Measurements from ENCODE around the gene STAT1.

The STAT1 gene

DNA sequence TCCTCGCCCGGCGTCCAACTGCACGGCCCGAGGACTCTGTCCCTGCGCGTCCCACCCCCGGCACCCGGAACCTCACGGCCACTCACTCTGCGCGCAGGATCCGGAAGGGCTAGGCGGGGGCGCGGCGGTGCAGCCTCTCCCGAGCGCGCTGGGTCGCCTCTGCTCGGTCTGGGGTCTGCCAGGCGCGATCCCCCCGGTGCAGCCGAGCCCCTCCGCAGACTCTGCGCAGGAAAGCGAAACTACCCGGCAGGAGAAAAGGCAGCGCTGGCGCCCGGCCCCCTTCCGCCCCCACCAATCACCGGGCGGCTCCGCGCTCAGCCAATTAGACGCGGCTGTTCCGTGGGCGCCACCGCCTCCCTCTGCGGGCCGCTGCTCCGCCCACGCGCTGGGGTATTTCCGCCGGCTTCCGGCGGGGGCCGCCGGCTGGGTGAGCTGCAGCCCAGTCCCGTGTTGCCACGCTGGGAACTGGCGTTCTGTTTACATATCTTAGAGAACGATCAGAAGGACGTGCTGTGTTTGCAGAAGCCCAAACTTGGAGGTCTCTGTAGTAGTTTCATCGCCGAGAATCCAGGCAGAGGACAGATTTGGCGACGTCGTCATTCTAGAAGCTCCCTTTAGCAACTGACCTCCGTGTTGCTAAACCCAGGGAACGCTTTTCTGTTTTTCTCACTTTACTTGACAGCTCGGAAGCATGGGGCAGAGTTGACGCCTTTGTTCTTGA lies at the start of gene STAT1:
Gene STAT1, minus strand, starts transcription at position 240 of the 721 bp plus-strand sequence. CDS start 4,168 bp downstream, outside the sequence.
- peak; percentile 92 to 94 for DNase-seq (ENCODE audit: low read depth in 2 of 2)

DNA sequence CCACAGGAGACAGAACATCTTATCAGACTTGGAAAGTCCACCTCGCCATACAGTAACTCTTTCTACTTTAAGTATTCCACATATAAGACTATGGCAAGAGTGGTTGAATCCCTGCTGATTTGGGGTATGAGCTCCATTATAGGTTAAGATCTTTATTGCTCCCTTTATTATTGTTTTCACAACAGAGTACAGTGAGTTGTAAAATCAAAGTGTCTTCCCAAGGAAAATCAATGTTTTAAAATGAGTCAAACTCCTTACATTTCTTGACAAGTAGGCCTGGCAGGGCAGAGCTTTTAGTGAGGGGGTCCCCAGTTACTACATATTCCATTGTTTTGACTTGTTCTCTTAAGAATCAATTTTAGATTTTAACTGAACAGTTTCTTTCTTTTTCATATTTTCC lies 49.6 kb upstream of the STAT1 start:
- no peak for DNase-seq (ENCODE audit: low read depth in 2 of 2)

DNA sequence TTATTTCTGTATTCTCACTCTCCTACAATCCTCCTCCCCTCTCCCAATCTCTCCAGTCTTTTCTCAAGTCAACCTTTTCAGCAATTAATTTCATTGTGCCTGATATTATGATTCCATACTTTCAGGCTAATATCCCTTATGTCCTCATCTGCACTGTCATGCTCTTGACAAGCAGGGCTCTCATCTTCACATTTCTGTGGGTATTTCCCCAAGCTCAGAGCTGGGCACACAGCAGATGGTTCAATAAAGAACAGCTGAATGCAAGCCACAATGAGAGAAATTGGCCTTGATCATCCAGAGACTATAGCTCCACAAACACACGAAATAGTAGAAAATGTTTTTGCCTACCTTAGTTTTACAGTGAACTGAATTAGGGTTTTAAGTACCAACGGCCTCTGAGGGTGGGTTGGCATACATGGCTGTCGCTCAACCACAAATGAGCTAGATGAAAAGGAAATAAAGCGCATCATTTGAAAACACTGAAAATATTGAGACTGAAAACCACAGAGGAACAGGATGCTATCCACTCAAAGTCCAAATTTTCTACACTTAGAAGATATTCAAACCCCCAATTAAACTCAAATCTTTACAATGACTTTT lies 47.5 kb upstream of the STAT1 start:
- no peak for DNase-seq (ENCODE audit: low read depth in 2 of 2)

DNA sequence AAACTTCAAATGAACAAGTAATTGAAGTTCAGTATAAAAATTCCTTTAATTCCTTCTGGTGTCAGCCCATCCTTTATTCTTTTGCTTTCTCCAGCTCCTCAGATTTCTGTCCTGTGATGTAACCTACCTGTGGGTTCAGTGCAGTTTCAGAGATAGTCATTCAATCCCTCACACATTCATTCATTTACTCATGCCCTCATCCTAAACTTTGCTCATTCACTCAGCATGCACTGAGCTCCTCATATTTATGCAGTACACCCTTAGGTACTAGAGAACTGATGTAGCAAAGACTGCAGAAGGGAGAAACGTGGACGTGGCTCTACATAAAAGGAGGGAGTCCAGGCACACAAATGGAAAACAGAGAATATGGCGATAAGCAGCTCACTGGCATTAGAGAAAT lies 45.3 kb upstream of the STAT1 start:
- no peak for DNase-seq (ENCODE audit: low read depth in 2 of 2)

GRCh38 chr2:191056228-191056627 lies 42.3 kb upstream of the STAT1 start:
- no peak for DNase-seq (ENCODE audit: low read depth in 2 of 2)

DNA sequence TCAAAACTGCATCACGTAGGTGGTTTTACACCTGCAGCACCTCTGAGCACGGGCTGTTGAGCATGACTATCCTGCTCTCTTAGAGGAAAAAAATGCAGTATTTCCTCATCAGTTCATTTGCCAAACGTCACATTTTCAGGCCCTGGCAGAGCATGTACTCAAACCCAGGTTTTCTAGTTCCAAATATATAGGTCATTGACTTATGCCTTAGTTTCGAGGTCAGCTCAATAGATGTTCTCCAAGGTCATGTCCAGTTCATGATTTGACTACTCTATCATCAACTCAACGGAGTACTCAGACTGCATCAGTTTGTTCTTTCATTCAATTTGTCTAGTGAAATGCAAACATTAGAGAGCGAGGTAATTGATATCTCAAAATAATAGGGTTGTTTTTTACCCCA lies 39.3 kb upstream of the STAT1 start:
- DNase-seq (ENCODE audit: low read depth in 2 of 2), result no peak

- DNase-seq (ENCODE audit: low read depth in 2 of 2), result no peak
Observed at GRCh38 chr2:191051825-191052778, 38.1 kb upstream of the STAT1 start.

DNA sequence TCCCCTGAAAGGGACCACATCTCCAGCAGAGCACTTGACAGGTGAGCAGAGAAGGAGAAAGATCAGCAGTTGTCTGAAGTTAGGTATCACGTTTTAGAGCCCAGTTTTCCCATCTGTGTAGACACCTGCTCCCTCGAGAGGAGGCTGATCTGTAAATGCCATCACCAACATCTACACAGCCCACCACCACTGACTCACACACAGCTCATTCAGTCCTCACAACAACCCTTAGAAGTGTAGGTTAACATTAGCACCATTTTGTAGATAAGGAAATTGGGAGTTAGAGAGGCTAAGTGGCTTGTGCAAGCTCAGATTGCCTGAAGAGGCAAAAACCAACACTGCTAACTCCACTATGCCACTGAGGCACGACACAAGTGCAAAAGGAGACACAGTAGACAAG lies 37.2 kb upstream of the STAT1 start:
- no peak for DNase-seq (ENCODE audit: low read depth in 2 of 2)

DNA sequence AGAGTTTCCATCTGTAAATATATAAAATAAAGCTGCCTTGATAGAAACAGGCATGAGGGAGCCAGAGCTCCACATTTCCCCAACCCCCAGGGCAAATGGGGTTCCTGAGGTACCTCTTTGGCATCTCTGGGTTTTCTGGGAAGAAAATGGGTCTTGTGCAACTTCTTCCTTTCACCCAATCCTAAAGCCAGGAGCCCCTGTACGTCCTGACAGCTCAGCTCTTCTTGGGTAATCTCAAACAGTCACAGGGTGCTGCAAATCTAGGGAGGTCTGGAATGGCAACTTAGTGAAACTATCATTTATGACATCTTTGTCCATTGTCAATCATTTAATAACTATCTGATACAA lies 36.6 kb upstream of the STAT1 start:
- DNase-seq (ENCODE audit: low read depth in 2 of 2), result no peak

DNA sequence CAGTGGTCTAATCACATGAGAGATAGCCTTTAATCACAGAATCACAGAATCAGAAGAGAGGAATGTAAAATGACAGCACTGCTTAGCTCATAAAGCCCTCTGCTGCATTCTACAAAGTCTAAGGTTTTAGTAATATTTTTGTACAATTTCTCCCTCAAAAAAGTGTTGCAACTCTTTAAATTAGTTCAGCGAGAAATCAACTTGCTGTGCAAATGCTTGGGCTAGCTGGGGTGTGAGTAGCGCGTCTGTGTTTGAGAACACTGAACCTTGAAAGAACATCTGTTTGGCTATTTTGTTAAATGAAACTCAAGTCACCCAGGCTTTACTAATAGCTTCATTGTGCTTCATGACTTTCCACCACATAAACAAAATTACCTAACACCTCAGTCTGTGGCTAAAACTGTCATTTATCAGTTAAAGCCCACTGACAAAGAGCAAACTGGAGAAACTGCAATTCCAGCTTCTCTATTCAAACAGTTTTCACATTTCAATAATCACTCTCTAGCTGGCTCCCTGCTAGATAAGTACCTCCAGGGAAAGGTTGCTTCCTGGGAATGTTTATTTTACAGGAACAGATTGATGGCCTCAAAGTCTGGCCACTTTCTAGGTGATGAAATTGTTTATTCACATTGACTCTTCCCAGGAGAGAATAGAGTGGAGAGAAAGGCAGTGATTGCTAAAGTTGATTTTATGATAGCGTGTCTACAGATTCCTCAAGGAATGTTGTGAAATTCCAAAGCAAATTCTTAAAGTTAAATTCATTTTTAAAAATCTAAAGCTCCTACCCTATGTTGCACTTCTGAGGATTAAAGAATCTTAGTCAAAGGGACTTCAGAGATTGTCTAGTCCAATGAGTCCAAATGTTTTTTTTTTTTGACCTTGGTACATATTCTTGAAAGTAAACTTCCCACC lies 36.0 kb upstream of the STAT1 start:
- DNase-seq (ENCODE audit: low read depth in 2 of 2), result no peak

- no peak for DNase-seq (ENCODE audit: low read depth in 2 of 2)
Observed at GRCh38 chr2:191048073-191048472, 34.1 kb upstream of the STAT1 start.

- no peak for DNase-seq (ENCODE audit: low read depth in 2 of 2)
Observed at GRCh38 chr2:191045141-191045540, 31.2 kb upstream of the STAT1 start.

DNA sequence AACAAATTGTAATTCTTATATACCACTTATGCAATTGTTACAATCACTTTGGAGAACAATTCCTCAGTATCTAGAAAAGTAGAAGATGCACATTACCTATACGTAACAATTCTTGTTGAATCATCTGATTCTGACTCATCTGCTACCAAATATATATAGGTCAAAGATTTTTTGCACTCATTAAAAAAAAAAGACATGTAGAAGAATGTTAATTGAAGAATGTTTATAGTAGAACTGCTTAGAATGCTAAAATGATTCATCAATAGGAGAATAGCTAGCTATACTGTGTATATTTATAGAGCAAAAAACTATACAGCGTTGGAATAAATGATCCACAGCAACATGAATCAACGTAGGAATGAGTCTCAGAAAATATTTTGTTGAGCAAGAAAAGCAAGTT lies 29.5 kb upstream of the STAT1 start:
- no peak for DNase-seq (ENCODE audit: low read depth in 2 of 2)

DNA sequence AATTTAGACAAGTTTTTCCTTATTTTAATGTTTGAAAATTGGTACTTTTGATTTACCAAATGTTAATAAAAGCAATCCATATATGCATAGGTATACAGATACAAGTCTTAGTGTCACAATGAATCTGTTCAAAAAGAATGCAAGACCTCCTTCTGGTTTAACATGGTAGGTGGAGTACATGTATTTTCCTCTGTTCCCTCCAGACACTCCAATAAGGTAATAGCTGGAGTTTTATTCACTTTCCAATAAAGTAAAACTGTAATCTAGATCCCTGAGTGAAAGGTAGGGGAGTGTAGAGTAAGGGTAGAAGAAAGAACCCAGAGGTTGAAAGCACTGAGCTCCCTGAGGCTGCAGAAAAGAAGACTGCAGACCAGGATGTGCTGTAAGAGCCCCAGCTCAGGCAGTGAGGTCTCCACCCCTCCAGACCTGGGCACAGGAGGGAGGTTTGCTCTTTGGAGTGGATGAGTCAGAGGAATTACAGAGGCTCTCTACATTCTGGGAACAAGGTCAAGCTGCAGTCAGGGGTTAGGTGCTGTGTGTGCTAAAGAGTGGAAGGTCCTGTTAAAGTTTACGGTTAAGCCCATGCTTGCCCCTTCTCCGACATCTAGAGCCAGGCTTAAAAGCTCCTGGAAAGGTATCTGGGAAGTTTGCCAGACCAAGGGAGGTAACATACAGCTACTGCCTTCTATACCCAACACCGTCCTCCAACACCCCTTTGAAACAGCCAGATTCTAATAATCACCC lies 27.6 kb upstream of the STAT1 start:
- DNase-seq (ENCODE audit: low read depth in 2 of 2), result no peak

DNA sequence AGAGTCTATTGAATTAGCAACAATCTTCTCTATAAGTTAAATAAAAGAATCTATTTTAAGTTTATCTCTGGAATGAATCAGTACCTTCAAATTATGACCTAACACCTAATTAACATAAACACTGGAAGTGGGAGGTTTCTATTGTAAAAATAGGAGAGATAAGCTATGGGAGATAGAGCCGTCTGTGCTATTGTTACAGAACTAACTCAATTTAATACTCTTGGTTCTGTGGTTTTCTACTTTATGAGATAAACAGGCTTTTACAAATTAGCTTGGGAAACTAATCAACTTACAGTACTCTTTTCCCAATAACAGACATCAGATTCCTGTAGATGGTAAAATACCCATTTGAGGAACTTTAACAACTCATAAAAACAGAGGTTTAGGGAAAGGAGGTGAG lies 25.6 kb upstream of the STAT1 start:
- DNase-seq (ENCODE audit: low read depth in 2 of 2), result no peak

DNA sequence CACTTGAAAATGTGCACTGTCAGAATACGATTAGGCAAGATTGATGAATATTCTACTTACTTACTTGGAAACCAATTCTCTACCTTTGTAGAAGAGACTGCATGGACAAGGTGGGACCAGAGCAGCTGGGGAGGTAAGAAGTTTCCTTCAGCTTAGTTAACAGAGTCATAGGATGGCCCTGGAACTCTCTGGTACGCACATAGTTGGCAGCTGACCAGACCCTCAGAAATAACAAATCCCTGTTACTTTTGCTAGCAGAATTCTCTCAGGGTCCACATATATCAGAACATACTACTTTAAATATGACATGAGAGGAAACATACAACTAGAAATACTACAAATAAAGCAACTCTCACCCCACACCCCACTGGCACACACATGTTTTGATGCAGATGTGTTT lies 24.8 kb upstream of the STAT1 start:
- DNase-seq (ENCODE audit: low read depth in 2 of 2), result no peak

- no peak for DNase-seq (ENCODE audit: low read depth in 2 of 2)
Observed at GRCh38 chr2:191038241-191038725, 24.3 kb upstream of the STAT1 start.

- no peak for DNase-seq (ENCODE audit: low read depth in 2 of 2)
Observed at GRCh38 chr2:191037351-191037750, 23.4 kb upstream of the STAT1 start.

- DNase-seq (ENCODE audit: low read depth in 2 of 2), result no peak
Observed at GRCh38 chr2:191036363-191036762, 22.4 kb upstream of the STAT1 start.

DNA sequence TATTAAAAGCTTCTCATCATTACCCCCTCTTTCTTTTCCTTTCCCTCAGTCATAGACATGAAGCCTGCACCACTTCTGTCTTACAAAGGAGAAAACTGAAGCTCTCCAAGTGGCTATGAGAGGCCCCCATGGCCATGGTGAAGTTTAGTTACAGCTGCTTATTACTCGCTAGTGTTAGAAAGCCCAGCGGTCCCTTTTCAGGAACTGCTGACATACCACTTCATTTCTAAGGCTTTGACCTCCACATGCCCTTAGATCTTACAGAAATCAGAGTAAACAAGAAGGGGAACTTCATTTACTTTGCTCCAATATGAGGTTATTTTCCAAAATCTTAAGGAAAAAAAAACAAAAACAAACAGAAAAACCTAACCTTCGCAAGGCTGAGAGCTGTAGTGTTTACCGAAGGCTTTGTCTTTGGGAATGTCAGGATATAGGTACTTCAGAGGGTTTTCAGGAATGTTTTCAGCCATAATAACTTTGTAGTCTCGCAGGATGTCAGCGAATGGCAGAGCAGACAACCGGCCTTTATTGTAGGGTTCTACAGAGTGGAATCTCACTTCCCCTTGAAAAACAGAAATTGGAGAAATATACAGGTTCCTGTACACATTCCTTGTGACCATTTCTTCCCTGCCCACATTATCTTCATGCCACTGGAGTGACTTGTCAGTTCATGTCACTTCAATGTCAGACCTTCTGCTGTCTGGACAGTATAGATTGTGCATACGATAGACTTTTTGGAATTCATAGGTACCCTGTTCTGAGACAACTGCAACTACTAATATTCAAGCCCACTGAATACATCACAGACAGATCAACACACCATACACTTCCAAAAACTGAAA lies 18.8 kb upstream of the STAT1 start:
- DNase-seq (ENCODE audit: low read depth in 2 of 2), result no peak

Data from activated CD8-positive, alpha-beta memory T cell treated with anti-CD3 and anti-CD28 coated beads for 4 hours (primary cell).